ENCODE data around the gene OLFML2B.

The OLFML2B gene

DNA sequence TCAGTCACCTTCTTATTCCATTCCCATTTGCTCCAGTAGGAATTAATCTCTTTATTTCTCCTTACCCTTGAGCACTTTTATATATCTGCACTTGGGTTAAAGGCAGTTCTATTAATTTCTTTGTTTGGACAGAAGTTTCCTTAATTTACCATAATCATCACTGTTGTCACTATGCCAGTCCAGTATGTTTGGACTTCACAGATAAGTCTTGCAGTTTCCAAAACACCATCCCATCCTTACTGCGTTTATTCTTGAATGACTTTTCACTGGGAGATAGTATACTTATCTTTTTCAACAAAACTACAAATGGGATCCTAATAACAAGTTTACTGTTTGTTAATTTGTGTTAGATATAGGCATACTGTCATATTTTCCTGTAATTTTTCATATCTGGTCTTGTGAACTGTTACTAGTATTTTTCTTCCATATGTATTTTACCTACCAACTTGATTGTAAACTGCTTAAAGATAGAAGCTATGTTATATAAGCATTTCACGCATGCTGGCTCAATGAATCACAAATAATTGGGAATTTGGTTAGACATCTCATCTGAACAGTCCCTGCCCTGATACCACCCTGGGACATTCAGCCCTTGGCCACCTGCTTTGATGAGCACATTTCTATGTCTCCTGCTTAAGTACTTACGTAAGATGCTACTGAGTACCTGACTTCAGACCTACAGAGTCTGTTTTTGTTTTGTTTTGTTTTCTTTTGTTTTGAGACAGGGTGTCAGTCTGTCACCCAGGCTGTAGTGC is 78.2 kb downstream of the OLFML2B start:
- no peak for DNase-seq (ENCODE audit: low spot score)

GRCh38 chr1:161944381-161944780 is 79.3 kb downstream of the OLFML2B start:
- no peak for DNase-seq (ENCODE audit: low spot score)

DNA sequence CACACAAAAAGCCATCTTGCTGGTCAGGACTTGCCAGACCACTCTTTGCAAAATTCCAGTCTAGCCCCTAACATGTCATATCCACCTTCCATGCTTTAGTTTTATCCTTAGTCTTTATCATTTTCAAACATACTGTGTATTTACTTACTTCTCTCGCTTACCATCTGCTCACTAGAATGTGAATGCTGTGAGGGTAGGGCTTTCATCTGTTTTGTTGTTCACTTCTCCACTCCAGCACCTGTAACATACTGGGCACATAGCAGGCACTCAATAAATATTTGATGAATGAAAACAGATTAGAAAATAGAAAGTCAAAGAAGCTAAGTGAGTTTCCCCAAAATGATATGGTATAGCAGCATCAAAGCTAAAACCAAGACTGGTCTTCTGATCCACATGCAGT is 79.9 kb downstream of the OLFML2B start:
- no peak for DNase-seq (ENCODE audit: low spot score)

DNA sequence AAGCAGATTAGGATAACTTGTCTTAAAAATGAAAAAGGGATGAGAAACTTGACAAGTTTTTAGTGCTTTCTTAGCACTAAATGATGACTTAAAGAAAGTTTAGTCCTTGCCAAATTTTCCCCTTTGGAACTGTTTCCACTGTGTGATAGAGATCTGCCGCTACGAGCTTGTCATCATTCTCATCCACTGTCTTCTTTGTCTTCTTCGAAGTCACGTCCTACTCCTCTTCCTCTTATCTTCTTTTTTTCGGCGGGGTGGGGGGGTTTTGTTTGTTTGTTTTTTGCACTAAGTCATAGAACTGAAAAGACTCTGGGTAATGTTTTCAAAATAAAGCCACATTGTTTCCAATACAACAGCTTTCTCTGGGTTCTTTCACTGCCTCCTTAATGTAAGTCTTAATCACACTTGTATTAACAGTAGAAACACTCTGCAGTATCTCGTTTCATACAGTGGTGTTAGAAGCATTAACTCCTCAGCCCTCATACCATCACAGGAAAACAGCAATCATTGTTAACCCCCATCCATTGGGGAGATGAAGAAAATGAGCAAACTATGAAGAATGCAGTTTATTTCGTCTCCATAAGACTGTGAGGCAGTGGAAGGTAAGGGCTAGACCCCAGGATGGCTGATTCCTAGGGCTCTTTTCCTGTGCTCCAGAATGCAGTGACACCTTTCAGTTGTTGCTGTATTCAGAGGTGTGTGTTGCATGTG is 81.8 kb downstream of the OLFML2B start:
- no peak for DNase-seq (ENCODE audit: low spot score)

GRCh38 chr1:161940866-161941591 is 82.6 kb downstream of the OLFML2B start:
- DNase-seq (ENCODE audit: low spot score) = no peak

DNA sequence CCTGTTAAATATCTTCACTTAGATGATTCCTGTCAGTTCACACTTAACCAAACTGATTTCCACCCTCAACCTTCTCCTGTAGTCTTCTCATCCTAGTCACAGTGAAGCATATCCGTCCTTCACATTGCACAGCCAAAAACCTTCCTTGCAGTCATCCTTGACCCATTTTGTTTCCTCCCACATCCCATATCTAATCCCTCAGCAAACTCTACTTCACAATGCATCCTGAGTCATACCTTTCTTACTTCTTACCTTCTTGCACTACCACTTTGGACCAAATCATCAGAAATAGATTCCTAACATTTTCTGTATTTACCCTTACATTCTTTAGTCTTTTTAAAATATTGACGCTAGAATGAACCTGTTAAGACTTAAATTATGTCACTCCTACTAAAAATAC is 86.9 kb downstream of the OLFML2B start:
- DNase-seq (ENCODE audit: low spot score) = no peak

DNA sequence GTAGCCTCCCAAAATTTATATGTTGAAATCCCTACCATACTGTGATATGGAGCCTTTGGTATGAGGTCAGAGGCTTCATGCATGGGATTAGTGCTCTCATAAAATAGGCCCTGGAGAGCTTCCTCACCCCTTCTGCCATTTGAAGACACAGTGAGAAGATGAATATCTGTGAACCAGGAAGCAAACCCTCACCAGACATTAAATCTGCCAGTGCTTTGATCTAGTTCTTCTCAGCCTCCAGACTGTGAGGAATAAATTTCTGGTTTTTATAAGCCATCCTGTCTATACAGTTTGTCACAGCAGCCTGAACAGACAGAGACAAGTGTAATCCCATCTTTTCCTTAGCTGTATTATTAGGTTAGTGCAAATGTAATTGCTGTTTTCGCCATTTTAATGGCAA is 88.4 kb downstream of the OLFML2B start:
- no peak for DNase-seq (ENCODE audit: low spot score)

- DNase-seq (ENCODE audit: low spot score) = no peak
Measured at GRCh38 chr1:161933592-161934588, 89.8 kb downstream of the OLFML2B start.

Data from AG08395 (cell line).